Measurements from ENCODE around the gene PPDPF. TPM values are rescaled to one million over a fixed set of nuclear protein-coding genes. Genes with fewer than 3 reads are reported as not detected.

The PPDPF gene
- total RNA-seq, 1 donor from 2014 or later: 21.9 TPM

GRCh38 chr20:63497946-63498935, 22.3 kb upstream of the PPDPF start:
- Histone ChIP-seq H3K36me3 (ENCODE audit: control insufficient read depth, insufficient read depth, low read length) (no peaks in the 10 kb centered on the region), H3K4me3 (ENCODE audit: low read depth, low read length) (no peak overlapping the region), H3K27me3 (ENCODE audit: control insufficient read depth, insufficient read depth, low read length) (peaks cover 15% of the 10 kb centered on the region)
- DNase-seq (ENCODE audit: low read depth) (peak; percentile 22), FAIRE-seq (no peak)
- TF ChIP-seq CTCF (IDR thresholded peaks at IDR 0.05; ENCODE audit: insufficient read depth, low read length, severe bottlenecking): no peak

- no peak for FAIRE-seq
- Histone ChIP-seq H3K27me3 (ENCODE audit: control insufficient read depth, insufficient read depth, low read length) (peaks cover 15% of the 10 kb centered on the region), H3K4me3 (ENCODE audit: low read depth, low read length) (no peak within 1 kb of the TSS), H3K36me3 (ENCODE audit: control insufficient read depth, insufficient read depth, low read length) (no peaks in the 10 kb centered on the region)
- no peak for TF ChIP-seq CTCF (IDR thresholded peaks at IDR 0.05; ENCODE audit: insufficient read depth, low read length, severe bottlenecking)
- DNase-seq (ENCODE audit: low read depth): no peak
Measured at GRCh38 chr20:63498960-63499337, 21.6 kb upstream of the PPDPF start, which contains the start of gene EEF1A2. Gene EEF1A2, minus strand, starts transcription at chr20:63499083. Its CDS starts 1,320 bp downstream, at chr20:63497763.

GRCh38 chr20:63499338-63499969, 21.1 kb upstream of the PPDPF start:
- no peak for DNase-seq (ENCODE audit: low read depth)
- H3K36me3 ChIP-seq (ENCODE audit: control insufficient read depth, insufficient read depth, low read length): no peaks in the 10 kb centered on the region
- H3K4me3 ChIP-seq (ENCODE audit: low read depth, low read length): no peak overlapping the region
- peaks cover 15% of the 10 kb centered on the region for H3K27me3 ChIP-seq (ENCODE audit: control insufficient read depth, insufficient read depth, low read length)
- no peak for TF ChIP-seq CTCF (IDR thresholded peaks at IDR 0.05; ENCODE audit: insufficient read depth, low read length, severe bottlenecking)
- FAIRE-seq: no peak

GRCh38 chr20:63500151-63500901, 20.2 kb upstream of the PPDPF start:
- FAIRE-seq: no peak
- Histone ChIP-seq H3K36me3 (ENCODE audit: control insufficient read depth, insufficient read depth, low read length) (no peaks in the 10 kb centered on the region), H3K27me3 (ENCODE audit: control insufficient read depth, insufficient read depth, low read length) (peaks cover 15% of the 10 kb centered on the region), H3K4me3 (ENCODE audit: low read depth, low read length) (no peak overlapping the region)
- no peak for TF ChIP-seq CTCF (IDR thresholded peaks at IDR 0.05; ENCODE audit: insufficient read depth, low read length, severe bottlenecking)
- DNase-seq (ENCODE audit: low read depth): no peak

- no peak for TF ChIP-seq CTCF (IDR thresholded peaks at IDR 0.05; ENCODE audit: insufficient read depth, low read length, severe bottlenecking)
- no peaks in the 10 kb centered on the region for H3K36me3 ChIP-seq (ENCODE audit: control insufficient read depth, insufficient read depth, low read length)
- no peak for FAIRE-seq
- peaks cover 15% of the 10 kb centered on the region for H3K27me3 ChIP-seq (ENCODE audit: control insufficient read depth, insufficient read depth, low read length)
- peak; percentile 3 for DNase-seq (ENCODE audit: low read depth)
- H3K4me3 ChIP-seq (ENCODE audit: low read depth, low read length): no peak overlapping the region
Measured at GRCh38 chr20:63500902-63501817, 19.4 kb upstream of the PPDPF start.
